ENCODE results near the gene CRYBG2.

- TF ChIP-seq POLR2A (IDR thresholded peaks at IDR 0.05) (no peak), CTCF (IDR thresholded peaks at IDR 0.05) (no peak)
These were observed 66.1 kb downstream of the CRYBG2 start for GRCh38 chr1:26287811-26288210.

Data from right lobe of liver (tissue), 4 donors.